ENCODE data around the gene SUPV3L1.

GRCh38 chr10:69232736-69233480 is 52.9 kb downstream of the SUPV3L1 start:
- no peak for TF ChIP-seq YY1 (IDR thresholded peaks at IDR 0.05; ENCODE audit: insufficient read depth, insufficient read length)
- no peak for TF ChIP-seq ZNF274 (IDR thresholded peaks at IDR 0.05; ENCODE audit: low read depth, low read length)

Data from NT2/D1 (cell line).